Liver (tissue), 9 donors: ENCODE measurements around the gene MAPRE2. TPM values are rescaled to one million over a fixed set of nuclear protein-coding genes. Genes with fewer than 3 reads are reported as not detected.
"Not testable (repeated sequence)": the region's sequence is repeated elsewhere in the genome, so short reads cannot be mapped to it uniquely, and the experiment has no call there.

Experiments used
- DNase-seq: peaks from one replicate; pipeline ENCODE4 v3.0.0-alpha.2; 2017; ENCODE audit warnings: low spot score
- H3K27ac ChIP-seq, 2 donors: one replicate each; pipeline ENCODE4 v1.7.0; 2013; ENCODE audit warnings: inconsistent platforms in 2 of 2, low read length in 2 of 2, control low read depth in 1 of 2, low read depth in 1 of 2, mild to moderate bottlenecking in 1 of 2
- H3K27me3 ChIP-seq, 4 donors: one replicate each; pipeline versions ENCODE4 v1.6.1 to v1.7.0; 2013; ENCODE audit warnings: low read length in 3 of 4, inconsistent platforms in 1 of 4, mild to moderate bottlenecking in 1 of 4, moderate library complexity in 1 of 4; ENCODE audit not compliant: control insufficient read depth in 4 of 4, insufficient read depth in 4 of 4
- H3K36me3 ChIP-seq, 4 donors: one replicate each; pipeline versions ENCODE4 v1.6.1 to v1.7.0; 2013; ENCODE audit warnings: low read length in 3 of 4, mild to moderate bottlenecking in 3 of 4, low read depth in 1 of 4, moderate library complexity in 1 of 4; ENCODE audit not compliant: control insufficient read depth in 4 of 4, insufficient read depth in 3 of 4
- H3K4me1 ChIP-seq, 4 donors: one replicate each; pipeline versions ENCODE4 v1.6.1 to v1.7.0; 2013; ENCODE audit warnings: low read length in 3 of 4, mild to moderate bottlenecking in 3 of 4, moderate library complexity in 1 of 4; ENCODE audit not compliant: control insufficient read depth in 4 of 4, insufficient read depth in 4 of 4
- H3K4me3 ChIP-seq, 3 donors: one replicate each; pipeline versions ENCODE4 v1.6.1 to v1.7.0; 2013; ENCODE audit warnings: low read length in 3 of 3, control low read depth in 1 of 3, low read depth in 1 of 3, mild to moderate bottlenecking in 1 of 3
- H3K9ac ChIP-seq, 2 donors: one replicate each; pipeline ENCODE4 v1.7.0; 2013; ENCODE audit warnings: low read length in 2 of 2, mild to moderate bottlenecking in 2 of 2, moderate library complexity in 2 of 2, control low read depth in 1 of 2, low read depth in 1 of 2
- H3K9me3 ChIP-seq, 4 donors: one replicate each; pipeline versions ENCODE4 v1.6.1 to v1.7.0; 2013; ENCODE audit warnings: low read length in 3 of 4; ENCODE audit not compliant: control insufficient read depth in 4 of 4
- ATF3 ChIP-seq: IDR thresholded peaks from 2 replicates; pipeline ENCODE4 v1.6.1; 2016; ENCODE audit warnings: antibody characterized with exemption
- CTCF ChIP-seq: fragments of 150-350 bp; IDR thresholded peaks from 2 replicates; pipeline ENCODE4 v1.5.1; 2017; ENCODE audit warnings: improper control_type of control experiment, low read depth, low read length; ENCODE audit not compliant: missing input control
- EGR1 ChIP-seq, 2 donors: IDR thresholded peaks; 2 replicates each; pipeline ENCODE4 v1.6.1; 2016 to 2018; ENCODE audit warnings: antibody characterized with exemption in 2 of 2, low read depth in 2 of 2
- FOXA1 ChIP-seq: IDR thresholded peaks from 2 replicates; pipeline ENCODE4 v1.6.1; 2016; ENCODE audit warnings: antibody characterized with exemption
- FOXA2 ChIP-seq: IDR thresholded peaks from 2 replicates; pipeline ENCODE4 v1.6.1; 2016; ENCODE audit warnings: antibody characterized with exemption
- GABPA ChIP-seq, 2 donors: IDR thresholded peaks in 1 of 2; conservative IDR thresholded peaks in 1 of 2; 2 replicates each; pipeline ENCODE4 v1.6.1; 2016; ENCODE audit warnings: antibody characterized with exemption in 2 of 2, mild to moderate bottlenecking in 1 of 2, moderate library complexity in 1 of 2
- HNF4A ChIP-seq, 2 donors: conservative IDR thresholded peaks; 2 replicates each; pipeline ENCODE4 v1.6.1; 2016; ENCODE audit warnings: antibody characterized with exemption in 2 of 2, mild to moderate bottlenecking in 2 of 2
- HNF4G ChIP-seq: IDR thresholded peaks from 2 replicates; pipeline ENCODE4 v1.6.1; 2016; ENCODE audit warnings: antibody characterized with exemption
- JUND ChIP-seq, 2 donors: IDR thresholded peaks; 2 replicates each; pipeline ENCODE4 v1.6.1; 2016; ENCODE audit warnings: antibody characterized with exemption in 2 of 2
- MAX ChIP-seq: IDR thresholded peaks from 2 replicates; pipeline ENCODE4 v1.6.1; 2016; ENCODE audit warnings: antibody characterized with exemption
- NR2F2 ChIP-seq: IDR thresholded peaks from 2 replicates; pipeline ENCODE4 v1.6.1; 2016; ENCODE audit warnings: antibody characterized with exemption
- RAD21 ChIP-seq, 2 donors: IDR thresholded peaks; 2 replicates each; pipeline ENCODE4 v1.6.1; 2016; ENCODE audit warnings: antibody characterized with exemption in 2 of 2, mild to moderate bottlenecking in 2 of 2
- REST ChIP-seq: IDR thresholded peaks from 2 replicates; pipeline ENCODE4 v1.6.1; 2016; ENCODE audit warnings: antibody characterized with exemption, mild to moderate bottlenecking
- RXRA ChIP-seq, 2 donors: IDR thresholded peaks; 2 replicates each; pipeline ENCODE4 v1.6.1; 2017 to 2018; ENCODE audit warnings: antibody characterized with exemption in 2 of 2, mild to moderate bottlenecking in 1 of 2
- SP1 ChIP-seq: IDR thresholded peaks from 2 replicates; pipeline ENCODE4 v1.6.1; 2018; ENCODE audit warnings: antibody characterized with exemption, mild to moderate bottlenecking
- TAF1 ChIP-seq: conservative IDR thresholded peaks from 2 replicates; pipeline ENCODE4 v1.6.1; 2016; ENCODE audit warnings: antibody characterized with exemption, mild to moderate bottlenecking
- YY1 ChIP-seq: IDR thresholded peaks from 2 replicates; pipeline ENCODE4 v1.6.1; 2016; ENCODE audit warnings: antibody characterized with exemption, mild to moderate bottlenecking
- ZBTB33 ChIP-seq: IDR thresholded peaks from 2 replicates; pipeline ENCODE4 v1.6.1; 2016; ENCODE audit warnings: antibody characterized with exemption
- WGBS: extraction: QIAGEN DNeasy Blood & Tissue Kit; methylation state at CpG from one replicate; pipeline ENCODE4 v1.1.7; 2013; 5-methylcytosine and 5-hydroxymethylcytosine counted together
- polyA plus RNA-seq, 2 donors: library from polyadenylated mRNA; stranded (reverse) in 1 of 2; unstranded in 1 of 2; fragments of 200-250 nt in 1 of 2; fragments of >200 nt in 1 of 2; fragmentation: Nextera tagmentation in 1 of 2; extraction: Ambion mirVana in 1 of 2; gene quantifications; one replicate each; pipeline versions ENCODE4 v1.2.1 to v1.2.3, GENCODE V29; 2013 to 2015
- total RNA-seq, 2 donors: library from RNA; depleted of rRNA; stranded (reverse); fragments of >200 nt; gene quantifications; one replicate each; pipeline ENCODE4 v1.2.3, GENCODE V29; 2014
- donor health status: healthy.
- donor health status: healthy.
- donor health status: healthy.
- donor health status: healthy.
- donor health status: healthy.

Gene MAPRE2
- total and polyA plus RNA-seq, 4 donors = 7.9 to 12.8 (median 11.0) TPM

GRCh38 chr18:35167857-35168256 is 126.6 kb downstream of the MAPRE2 start:
- no peak overlapping the region for H3K4me3 ChIP-seq
- no peak for DNase-seq
- H3K27ac ChIP-seq = no peak overlapping the region
- TF ChIP-seq RXRA (IDR thresholded peaks at IDR 0.05) (no peak), HNF4G (no peak)
- peaks cover 4 to 20% (median 15%) of the 10 kb centered on the region in 4 donors for H3K4me1 ChIP-seq
- H3K27me3 ChIP-seq = no peaks in the 10 kb centered on the region
- H3K9me3 ChIP-seq = no peaks in the 10 kb centered on the region
- H3K36me3 ChIP-seq = no peaks in the 10 kb centered on the region
- no peak overlapping the region for H3K9ac ChIP-seq

GRCh38 chr18:35170323-35170722 is 129.1 kb downstream of the MAPRE2 start:
- not testable (repeated sequence) for H3K9ac ChIP-seq, H3K27ac ChIP-seq, DNase-seq, H3K4me3 ChIP-seq, H3K36me3 ChIP-seq, H3K9me3 ChIP-seq, H3K27me3 ChIP-seq
- peaks cover 6 to 22% (median 16%) of the 10 kb centered on the region in 4 donors for H3K4me1 ChIP-seq
- WGBS = 96% methylated on average over 1 of the region's 1 CpG

- DNase-seq = no peak
These were observed 130.2 kb downstream of the MAPRE2 start for GRCh38 chr18:35171315-35171987.

More at GRCh38 chr18:35171315-35171987, 130.2 kb downstream of the MAPRE2 start:
- Histone ChIP-seq H3K9me3 (no peaks in the 10 kb centered on the region), H3K27me3 (no peaks in the 10 kb centered on the region), H3K27ac (peak overlapping the region; percentile 72 to 74), H3K9ac (peak overlapping the region in 1 of 2 donors; percentile 71), H3K4me1 (peaks cover 6 to 22% (median 16%) of the 10 kb centered on the region in 4 donors), H3K36me3 (no peaks in the 10 kb centered on the region), H3K4me3 (no peak overlapping the region)
- WGBS = 19% methylated on average over 5 of the region's 5 CpGs
- TF ChIP-seq ZBTB33 = peak; percentile 17
- TF ChIP-seq CTCF = no peak
- TF ChIP-seq RAD21 (IDR thresholded peaks at IDR 0.05) = peak; percentile 11 to 15
- peak; percentile 84 for TF ChIP-seq SP1
- TF ChIP-seq GABPA (IDR thresholded peaks at IDR 0.05 in 1 of 2, conservative IDR thresholded peaks at IDR 0.05 in 1 of 2) = peak in 1 of 2 donors; percentile 11
- TF ChIP-seq FOXA2 = peak; percentile 95
- peak in 1 of 2 donors; percentile 88 for TF ChIP-seq EGR1 (IDR thresholded peaks at IDR 0.05; ENCODE audit: low read depth in 2 of 2)
- peak; percentile 42 to 64 for TF ChIP-seq RXRA (IDR thresholded peaks at IDR 0.05)
- peak; percentile 87 for TF ChIP-seq FOXA1
- TF ChIP-seq TAF1 = no peak
- TF ChIP-seq JUND (IDR thresholded peaks at IDR 0.05) = peak; percentile 72 to 91
- TF ChIP-seq YY1 = peak; percentile 72
- no peak for TF ChIP-seq HNF4G
- TF ChIP-seq NR2F2 = no peak
- TF ChIP-seq ATF3 = peak; percentile 50
- TF ChIP-seq REST = peak; percentile 39
- no peak for TF ChIP-seq MAX
- peak; percentile 70 to 81 for TF ChIP-seq HNF4A (conservative IDR thresholded peaks at IDR 0.05)
